ENCODE data around the gene MLC1.

The MLC1 gene

GRCh38 chr22:50016308-50016987, 68.8 kb downstream of the MLC1 start:
- no peak for DNase-seq (ENCODE audit: low read depth in 2 of 2)

GRCh38 chr22:50015451-50016307, 69.5 kb downstream of the MLC1 start:
- no peak for DNase-seq (ENCODE audit: low read depth in 2 of 2)

GRCh38 chr22:50014655-50015401, 70.4 kb downstream of the MLC1 start:
- DNase-seq (ENCODE audit: low read depth in 2 of 2) = no peak

- no peak for DNase-seq (ENCODE audit: low read depth in 2 of 2)
Observed at GRCh38 chr22:50014053-50014501, 71.1 kb downstream of the MLC1 start.

- DNase-seq (ENCODE audit: low read depth in 2 of 2) = no peak
Observed at GRCh38 chr22:50012211-50013181, 72.7 kb downstream of the MLC1 start, which contains the start of gene IL17REL. IL17REL (minus strand) TSS chr22:50012765; CDS start chr22:50012646, 119 bp downstream.

GRCh38 chr22:50011447-50012210, 73.6 kb downstream of the MLC1 start:
- DNase-seq (ENCODE audit: low read depth in 2 of 2) = no peak

GRCh38 chr22:50010676-50011446, 74.4 kb downstream of the MLC1 start:
- peak; percentile 70 to 72 for DNase-seq (ENCODE audit: low read depth in 2 of 2)

- no peak for DNase-seq (ENCODE audit: low read depth in 2 of 2)
Observed at GRCh38 chr22:50009765-50010675, 75.2 kb downstream of the MLC1 start.

Data from activated CD8-positive, alpha-beta memory T cell treated with anti-CD3 and anti-CD28 coated beads for 4 hours (primary cell).